HG03025 (cell line): ENCODE results near the gene KRTAP5-2.

Experiments
- ATAC-seq: cut with Tn5 transposase; IDR thresholded peaks from one replicate; pipeline ENCODE4 v1.9.1; 2021; ENCODE audit warnings: mild to moderate bottlenecking, moderate library complexity; ENCODE audit not compliant: unreplicated experiment, low FRiP score

Gene KRTAP5-2

DNA sequence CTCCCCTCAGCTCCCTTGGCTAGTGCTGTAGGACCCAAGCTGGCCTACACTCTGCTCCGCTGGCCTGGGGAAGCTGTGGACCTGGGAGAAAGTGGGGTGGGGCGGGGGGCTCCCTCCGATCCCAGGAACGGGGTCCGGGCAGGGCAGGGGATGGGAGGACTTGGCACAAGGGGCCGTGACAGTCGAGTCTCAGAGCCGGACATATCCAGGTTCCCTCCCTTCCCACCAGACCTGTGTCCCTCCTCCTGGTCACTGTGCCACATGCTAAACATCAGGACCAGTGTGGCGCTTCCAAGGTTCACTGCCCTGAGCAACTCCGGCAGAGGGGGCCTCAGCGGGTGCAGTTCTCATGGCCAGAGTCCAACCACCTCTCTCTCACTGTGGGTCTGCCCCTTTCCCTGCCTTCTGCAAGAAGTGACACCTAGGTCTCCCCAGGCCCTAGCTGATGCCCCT is 28.1 kb downstream of the KRTAP5-2 start:
- ATAC-seq: no peak

DNA sequence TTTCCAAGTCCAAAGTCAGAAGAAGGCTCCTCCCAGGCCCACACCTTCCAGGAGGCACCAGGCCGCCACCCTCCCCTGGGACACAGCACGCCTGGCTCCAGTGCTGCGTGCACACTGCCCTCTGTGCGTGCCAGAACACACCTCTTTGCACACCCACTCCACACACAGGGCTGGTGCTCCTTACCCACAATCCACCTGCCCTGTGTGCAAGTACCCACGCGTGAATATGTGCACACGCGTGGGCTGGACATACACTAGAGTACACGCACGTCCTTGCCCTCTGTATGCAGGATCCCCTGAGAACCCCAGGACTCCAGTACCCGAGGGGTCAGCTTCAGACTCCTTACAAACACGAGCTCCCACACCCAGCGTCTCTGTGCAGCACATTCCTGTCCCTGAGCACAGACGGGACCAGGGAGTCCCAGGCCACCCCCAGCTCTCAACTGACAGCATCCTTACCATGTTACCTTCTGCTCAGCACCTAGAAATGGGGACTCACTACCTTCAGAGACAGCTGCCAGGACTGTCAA is 28.8 kb downstream of the KRTAP5-2 start:
- no peak for ATAC-seq

GRCh38 chr11:1568441-1568911 is 29.6 kb downstream of the KRTAP5-2 start:
- ATAC-seq: no peak

DNA sequence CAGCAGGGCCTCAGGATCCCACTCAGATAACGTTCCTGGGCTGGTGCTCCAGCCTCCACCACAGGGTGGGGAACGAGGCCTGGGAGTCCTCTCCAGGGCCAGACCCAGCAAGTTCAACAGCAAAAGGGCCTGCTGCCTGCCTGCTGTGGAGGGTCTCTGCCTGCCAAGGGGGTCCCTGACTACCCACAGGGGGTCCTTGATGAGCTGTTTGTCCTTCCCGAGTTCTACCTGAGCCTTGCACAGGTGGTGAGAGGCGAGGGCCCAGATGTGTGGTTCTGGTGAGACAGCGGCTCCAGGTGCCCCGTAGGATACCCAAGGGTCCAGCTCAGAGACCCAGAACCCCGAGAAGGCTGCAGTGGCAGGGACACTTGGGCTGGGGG is 30.4 kb downstream of the KRTAP5-2 start:
- ATAC-seq: no peak

GRCh38 chr11:1567052-1567720 is 30.9 kb downstream of the KRTAP5-2 start:
- ATAC-seq: no peak

- ATAC-seq: no peak
Observed at GRCh38 chr11:1566381-1567051, 31.6 kb downstream of the KRTAP5-2 start.

GRCh38 chr11:1565904-1566247 is 32.2 kb downstream of the KRTAP5-2 start:
- ATAC-seq: no peak

DNA sequence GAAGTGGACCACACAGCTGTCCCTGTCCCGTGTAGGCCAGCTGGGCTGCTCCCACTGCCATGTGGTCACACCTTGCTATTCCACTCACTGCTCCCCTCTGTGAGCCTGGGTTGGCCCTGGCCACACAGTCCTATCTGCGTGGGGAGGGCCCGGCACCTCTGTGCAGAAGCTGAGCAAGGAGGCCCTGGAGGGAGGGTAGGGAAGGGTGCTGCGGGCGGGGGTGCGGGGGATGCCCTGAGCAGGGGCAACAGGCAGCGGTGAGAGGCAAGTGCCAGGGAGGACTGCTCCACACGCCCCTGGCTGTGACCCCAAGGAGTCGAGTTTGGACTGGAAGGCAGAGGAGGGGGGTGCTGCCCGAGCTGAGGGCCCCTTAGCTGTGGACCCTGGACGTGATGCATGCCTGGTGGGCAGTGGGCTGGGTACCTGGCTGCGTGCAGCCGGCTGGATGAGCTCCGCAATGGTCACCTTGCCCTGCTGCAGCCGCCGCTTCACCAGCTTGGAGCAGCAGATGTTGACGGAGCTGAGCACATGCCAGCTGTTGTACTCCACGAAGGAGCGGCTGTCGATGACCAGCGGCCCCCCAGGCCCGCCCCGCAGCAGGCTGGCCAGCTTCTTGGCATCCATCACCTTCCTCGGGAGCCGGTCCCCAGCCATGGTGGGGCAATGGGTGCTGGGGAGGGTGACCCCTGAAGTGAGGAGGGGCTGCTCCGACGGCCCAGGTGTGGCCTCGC is 32.8 kb downstream of the KRTAP5-2 start:
- no peak for ATAC-seq

DNA sequence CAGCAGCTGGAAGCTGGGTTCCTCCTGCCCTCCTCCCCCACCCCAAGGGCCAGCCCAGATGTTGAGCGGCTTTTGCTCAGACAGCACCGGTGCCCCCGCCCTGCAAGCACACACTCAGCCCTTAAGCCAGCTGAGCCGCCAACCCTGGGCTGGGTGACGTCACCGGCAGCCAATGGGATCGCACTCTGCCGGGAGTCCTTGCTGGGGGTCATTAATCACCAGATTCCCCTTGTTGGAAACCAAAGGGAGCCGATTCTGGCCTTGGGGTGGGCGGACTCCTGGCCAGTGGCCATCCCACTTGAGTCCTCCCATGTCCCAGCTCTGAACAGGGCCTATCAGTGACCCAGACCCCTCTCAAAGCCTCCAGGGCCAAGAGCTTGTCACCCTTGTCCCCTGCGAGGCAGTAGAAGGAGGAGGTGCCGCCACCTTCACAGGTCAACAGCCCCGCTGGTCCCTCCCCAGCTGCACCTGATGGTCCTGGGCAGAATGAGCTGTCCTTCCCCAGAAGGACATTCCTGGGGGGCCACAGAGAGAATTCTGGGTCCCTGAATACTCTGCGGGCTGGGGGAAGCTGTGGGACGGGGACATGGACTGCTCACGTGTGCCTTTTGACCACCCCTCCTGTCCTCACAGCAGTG is 33.4 kb downstream of the KRTAP5-2 start:
- no peak for ATAC-seq

GRCh38 chr11:1563697-1564534 is 34.2 kb downstream of the KRTAP5-2 start:
- no peak for ATAC-seq

GRCh38 chr11:1563149-1563638 is 34.9 kb downstream of the KRTAP5-2 start:
- ATAC-seq: no peak

DNA sequence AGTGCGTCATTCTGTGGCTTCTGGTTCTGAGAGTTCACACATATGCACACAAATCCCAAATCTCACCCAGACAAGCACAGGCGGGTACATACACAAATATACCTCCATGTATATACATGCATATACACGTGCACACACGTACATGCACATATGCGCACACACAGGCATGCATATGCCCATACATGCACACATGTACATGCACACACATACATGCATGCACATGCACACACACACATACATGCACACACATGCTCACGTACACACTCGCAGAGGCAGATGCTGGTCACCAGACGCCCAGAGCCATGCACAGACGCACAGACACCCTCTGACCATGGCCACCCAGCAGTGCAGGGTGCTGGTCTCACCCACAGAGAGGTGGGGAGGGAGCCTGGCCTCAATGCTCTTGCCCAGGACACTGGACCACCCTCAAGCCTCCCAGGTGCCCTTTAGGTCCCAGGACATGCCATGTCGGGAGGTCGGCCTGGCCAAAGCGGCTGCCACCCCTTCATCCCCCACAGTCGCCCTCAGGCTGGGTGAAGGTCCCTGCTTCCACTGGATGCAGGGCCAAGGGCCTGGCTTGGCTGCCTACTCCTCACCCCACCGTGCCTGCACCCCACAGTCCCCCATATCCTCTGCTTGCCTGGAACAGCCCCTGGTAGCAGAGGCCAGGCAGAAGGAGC is 35.5 kb downstream of the KRTAP5-2 start:
- no peak for ATAC-seq

DNA sequence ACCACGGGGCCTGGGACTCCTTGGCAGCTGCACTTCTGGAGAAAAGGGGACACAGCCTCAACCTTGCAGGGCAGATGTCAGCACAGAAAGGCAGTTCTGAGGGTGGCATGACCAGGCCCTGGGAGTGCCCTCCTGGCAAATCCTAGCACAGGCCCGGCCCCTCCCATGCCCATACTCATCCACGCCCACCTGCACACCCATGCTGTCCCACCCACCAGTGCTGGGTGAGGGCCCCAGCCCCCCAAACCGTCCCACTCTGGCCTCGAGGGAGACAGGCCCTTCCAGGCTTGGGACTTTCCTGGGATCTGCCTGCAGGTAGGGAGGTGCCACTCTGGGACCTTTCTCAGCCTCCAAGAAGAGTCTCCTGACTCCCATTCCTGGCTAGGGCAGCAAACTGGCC is 36.1 kb downstream of the KRTAP5-2 start:
- ATAC-seq: no peak

DNA sequence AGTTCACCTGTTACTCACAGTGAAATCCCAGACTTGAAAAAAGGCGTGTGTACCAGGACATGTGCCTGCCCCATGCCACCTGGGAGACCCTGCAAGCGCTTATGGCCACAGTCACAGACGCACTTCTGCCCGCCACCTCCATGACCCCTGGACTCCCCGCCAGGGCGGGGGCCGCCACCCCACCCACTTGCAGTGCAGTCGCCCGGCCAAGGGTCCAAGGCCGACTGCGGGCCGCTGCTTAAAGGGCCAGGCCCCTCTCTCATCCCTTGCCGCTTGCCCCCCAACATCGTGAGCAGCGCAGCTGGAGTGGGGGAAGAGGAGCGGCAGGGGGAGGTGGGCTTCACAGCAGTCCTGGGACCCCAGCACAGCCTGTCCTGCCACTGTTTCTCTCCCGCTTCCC is 36.8 kb downstream of the KRTAP5-2 start:
- no peak for ATAC-seq

GRCh38 chr11:1560649-1561251 is 37.3 kb downstream of the KRTAP5-2 start:
- ATAC-seq: no peak

- no peak for ATAC-seq
Observed at GRCh38 chr11:1560002-1560648, 38.0 kb downstream of the KRTAP5-2 start.

DNA sequence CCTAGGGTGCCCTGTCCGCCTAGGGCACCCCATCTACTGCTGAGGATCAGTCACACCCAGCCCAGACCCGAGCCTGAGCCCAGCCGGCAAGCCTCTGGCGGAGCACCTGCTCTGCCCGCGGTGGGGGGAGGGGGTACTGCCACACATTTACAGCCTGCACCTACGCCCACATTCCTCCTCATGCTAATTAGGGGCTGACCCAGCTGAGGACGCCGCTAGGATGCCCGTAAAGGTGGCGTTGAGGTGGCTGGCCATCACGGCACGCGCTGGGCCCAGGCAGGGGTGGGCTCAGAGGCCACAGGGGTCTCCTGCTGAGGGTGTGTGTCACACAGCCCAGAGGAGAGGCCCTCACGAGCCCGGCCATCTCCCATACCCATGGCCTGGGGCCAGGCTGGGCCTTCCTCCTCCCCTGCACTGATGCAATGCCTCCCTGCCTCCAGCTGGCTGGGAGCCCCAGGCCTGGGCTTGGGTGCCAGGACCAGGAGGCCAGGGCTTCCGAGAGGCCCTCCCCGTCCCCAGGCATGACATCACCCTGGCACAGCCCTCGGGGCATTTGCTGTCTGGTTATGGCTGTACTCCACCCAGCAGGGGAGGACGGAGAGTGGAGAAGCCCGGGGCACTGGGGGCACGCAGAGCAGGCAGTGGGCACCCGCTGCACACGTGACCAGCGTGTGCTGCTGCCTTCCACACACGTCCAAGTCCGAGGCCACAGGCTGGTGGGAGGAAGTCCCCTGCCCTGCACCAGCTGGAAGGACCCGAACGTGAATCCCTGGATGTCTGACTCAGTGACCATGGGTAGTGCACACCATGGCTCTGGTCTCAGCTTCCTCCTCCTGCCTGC is 38.8 kb downstream of the KRTAP5-2 start:
- no peak for ATAC-seq

GRCh38 chr11:1558775-1559110 is 39.4 kb downstream of the KRTAP5-2 start:
- no peak for ATAC-seq
